Measurements from ENCODE around the gene C22orf23.
A peak's percentile ranks its signal among the peaks of the same experiment; 100 is the strongest.
"Not testable (repeated sequence)": the region's sequence is repeated elsewhere in the genome, so short reads cannot be mapped to it uniquely, and the experiment has no call there.

The C22orf23 gene

DNA sequence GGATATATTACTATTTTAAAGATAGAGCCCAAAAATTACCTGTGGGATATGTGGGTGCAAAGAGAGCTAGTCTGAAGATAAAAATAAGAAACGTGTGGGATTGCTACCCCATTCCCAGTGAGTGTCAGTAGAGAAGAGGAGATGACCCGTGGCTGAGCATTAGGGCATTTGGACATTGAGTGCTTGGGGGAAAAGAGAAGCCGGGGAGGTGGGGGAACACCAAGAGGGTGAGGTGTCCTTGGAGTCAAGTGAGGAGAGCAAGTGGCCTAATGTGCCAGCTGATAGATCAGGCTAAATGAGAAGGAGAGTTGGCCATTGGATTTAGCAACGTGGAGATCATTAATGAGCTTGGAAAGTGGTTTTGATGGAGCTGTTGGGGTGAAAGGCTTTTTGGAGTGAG lies 1.3 kb upstream of the C22orf23 start:
- DNase-seq (ENCODE audit: low read depth in 2 of 2), result no peak

DNA sequence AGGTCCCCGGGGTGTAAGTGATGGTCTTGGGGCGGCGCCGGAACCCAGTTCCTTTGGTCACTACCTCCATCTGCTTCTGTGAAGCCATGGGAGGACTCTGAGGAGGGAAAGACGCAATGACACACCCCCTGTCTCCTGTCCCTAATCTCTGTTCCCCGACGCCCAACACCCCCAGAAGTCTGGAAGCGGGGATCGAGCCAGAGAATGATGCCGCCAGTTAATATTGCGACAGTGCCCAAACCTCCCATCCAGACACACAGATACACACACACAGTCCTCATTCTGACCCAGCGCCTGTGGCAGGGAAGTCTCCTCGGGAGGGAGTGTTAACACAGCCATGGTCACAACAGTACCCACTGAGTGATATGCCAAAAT lies 352 bp downstream of the C22orf23 start:
- DNase-seq (ENCODE audit: low read depth in 2 of 2), result no peak

DNA sequence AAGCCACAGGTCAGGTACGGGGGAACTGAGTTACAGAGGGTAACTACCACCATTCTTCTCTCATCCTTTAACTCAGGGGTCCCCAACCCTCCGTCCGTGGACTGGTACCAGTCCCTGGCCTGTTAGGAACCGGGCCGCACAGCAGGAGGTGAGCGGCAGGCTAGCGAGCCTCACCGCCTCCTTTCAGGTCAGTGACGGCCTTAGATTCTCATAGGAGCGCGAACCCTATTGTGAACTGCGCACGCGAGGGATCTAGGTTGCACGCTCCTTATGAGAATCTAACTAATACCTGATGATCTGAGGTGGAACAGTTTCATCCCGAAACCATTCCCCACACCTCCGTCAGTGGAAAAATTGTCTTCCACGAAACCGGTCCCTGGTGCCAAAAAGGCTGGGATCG lies 772 bp downstream of the C22orf23 start:
- not testable (repeated sequence) for DNase-seq (ENCODE audit: low read depth in 2 of 2)

DNA sequence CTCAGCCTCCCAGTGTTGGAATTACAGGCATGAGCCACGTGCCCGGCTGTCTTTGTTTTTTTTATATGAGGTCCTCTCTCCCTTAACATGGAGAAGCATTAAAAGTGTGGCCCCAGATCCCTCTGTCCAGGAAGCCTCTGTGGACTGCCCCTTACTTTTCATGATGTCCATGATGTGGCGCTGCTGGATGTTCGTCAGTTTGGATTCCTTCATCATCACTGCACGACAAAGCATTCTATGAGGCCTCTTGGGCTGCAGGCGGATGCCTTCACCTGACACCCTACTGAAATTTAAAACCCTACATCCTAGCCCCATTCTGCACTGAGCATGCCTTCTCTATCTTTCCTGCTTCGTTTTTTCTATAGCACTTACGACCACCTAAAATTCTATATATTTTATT lies 2.1 kb downstream of the C22orf23 start:
- no peak for DNase-seq (ENCODE audit: low read depth in 2 of 2)

DNA sequence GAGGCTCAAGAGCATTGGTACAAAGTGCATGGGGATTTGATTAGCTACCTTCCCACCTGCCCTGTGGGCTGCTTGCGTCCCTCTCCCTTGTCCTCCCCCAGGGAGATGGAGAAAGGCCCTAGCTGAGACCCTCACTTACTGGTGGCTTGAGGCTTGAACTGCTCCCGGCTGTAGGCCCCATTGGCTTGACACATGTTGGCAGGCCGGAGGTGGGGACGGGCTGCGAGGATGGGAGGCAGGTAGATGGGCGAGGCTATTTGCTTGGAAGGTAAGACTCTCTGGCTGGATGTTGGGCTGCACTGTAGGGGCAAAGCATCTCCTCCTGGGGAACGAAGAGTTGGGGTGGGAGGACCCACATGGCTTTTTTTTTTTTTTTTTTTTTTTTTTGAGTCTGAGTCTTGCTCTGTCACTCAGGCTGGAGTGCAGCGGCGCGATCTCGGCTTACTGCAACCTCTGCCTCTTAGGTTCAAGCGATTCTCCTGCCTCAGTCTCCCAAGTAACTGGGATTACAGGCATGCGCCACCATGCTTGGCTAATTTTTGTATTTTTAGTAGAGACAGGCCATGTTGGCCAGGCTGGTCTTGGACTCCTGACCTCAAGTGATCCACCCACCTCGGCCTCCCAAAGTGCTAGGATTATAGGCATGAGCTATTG lies 6.1 kb downstream of the C22orf23 start:
- DNase-seq (ENCODE audit: low read depth in 2 of 2), result not testable (repeated sequence)

DNA sequence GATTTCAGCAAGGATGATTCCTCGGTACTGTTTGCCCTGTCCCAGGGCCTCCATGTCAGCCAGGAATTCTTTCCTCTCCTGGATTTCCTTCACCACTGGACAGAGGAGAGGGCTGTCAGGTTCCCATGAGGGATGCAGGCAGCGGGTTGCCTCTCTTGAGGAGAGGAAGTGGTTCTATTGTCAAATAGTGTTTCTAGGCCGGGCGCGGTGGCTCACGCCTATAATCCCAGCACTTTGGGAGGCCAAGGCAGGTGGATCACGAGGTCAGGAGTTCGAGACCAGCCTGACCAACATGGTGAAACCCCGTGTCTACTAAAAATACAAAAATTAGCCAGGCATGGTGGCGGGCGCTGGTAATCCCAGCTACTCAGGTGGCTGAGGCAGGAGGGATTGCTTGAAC lies 9.0 kb downstream of the C22orf23 start:
- not testable (repeated sequence) for DNase-seq (ENCODE audit: low read depth in 2 of 2)

DNA sequence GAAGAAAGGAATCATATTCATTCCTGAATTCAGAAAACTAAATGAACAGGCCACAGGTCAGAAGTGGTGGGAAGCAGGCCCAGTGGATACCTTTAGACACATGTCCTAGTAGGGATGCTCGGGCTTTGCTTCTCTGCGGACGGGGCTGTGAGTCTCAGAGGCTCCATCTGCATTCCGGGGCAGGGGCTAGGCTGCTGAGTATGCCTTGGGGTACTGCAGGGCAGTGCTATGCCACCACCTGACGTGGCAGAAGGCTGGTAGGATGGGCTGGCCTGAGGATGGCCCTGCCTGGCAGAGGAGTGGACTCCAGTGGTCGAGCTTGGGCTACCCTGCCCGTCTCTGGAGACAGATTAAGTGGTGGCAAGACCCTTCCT lies 9.6 kb downstream of the C22orf23 start:
- DNase-seq (ENCODE audit: low read depth in 2 of 2), result no peak

DNA sequence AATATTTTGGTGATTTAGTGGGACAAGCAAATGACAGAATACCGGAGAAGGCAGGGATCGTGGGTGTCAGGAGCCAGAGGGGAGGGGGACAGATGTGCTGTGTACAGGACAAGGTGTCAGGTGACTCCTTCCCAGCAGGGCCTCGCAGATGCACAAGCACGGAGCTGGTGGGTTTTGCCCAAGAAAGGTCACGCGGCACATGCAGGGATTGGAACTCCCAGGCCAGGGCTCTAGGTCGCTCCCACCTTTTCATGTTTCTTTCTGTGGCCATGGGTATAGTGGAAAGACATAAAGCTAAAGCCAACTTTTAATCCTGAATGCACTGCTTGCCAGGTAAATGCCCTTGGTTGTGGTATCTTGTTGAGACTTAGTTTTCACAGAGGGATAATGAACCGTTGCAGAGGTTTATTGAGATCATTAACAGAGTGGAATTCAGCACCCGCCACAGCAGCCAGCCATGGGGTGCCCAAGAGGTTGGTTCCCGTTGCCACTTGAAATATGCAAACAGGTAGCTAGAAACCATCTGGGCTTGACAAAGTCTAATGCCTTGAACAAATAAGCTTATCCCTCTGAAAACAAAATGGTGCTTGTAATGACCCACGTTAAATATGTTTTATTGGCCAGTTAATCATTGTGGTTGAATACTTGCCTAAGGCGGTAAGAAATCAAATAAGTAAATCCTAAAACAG lies 10.1 kb downstream of the C22orf23 start:
- no peak for DNase-seq (ENCODE audit: low read depth in 2 of 2)

DNA sequence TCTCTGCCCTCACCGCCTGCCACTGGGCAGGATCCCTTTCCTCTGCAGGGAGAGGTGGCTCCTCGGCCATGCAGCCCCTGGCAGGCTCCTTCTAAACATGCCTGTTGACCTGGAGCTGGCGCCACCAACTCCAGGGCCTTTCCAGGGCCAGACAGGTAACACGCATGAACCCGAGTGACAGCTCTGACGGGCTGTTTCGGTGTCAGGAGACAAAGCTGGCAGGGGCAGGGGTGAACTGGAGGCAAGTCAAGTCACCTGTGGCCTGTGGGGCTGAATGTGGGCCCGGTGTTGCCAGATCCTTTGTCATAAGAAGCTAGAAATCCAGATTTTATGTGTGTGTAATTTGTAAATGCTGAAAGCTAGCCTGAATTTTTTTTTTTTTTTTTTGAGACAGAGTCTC lies 11.3 kb downstream of the C22orf23 start:
- DNase-seq (ENCODE audit: low read depth in 2 of 2), result no peak

DNA sequence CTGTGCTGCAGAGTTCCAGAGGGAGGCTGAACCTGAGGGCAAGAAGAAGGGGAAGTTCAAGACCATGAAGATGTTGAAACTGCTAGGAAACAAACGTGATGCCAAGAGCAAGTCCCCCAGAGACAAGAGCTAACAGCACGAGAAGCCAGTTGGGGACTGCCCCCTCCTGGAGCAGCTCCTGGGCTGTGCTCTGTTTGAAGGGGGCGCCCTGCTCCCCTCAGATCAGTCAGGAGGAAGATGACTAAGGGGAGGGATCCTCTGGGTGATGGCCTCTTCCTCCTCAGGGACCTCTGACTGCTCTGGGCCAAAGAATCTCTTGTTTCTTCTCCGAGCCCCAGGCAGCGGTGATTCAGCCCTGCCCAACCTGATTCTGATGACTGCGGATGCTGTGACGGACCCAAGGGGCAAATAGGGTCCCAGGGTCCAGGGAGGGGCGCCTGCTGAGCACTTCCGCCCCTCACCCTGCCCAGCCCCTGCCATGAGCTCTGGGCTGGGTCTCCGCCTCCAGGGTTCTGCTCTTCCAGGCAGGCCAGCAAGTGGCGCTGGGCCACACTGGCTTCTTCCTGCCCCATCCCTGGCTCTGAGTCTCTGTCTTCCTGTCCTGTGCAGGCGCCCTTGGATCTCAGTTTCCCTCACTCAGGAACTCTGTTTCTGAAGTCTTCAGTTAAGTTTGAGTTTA lies 12.6 kb downstream of the C22orf23 start:
- no peak for DNase-seq (ENCODE audit: low read depth in 2 of 2)

DNA sequence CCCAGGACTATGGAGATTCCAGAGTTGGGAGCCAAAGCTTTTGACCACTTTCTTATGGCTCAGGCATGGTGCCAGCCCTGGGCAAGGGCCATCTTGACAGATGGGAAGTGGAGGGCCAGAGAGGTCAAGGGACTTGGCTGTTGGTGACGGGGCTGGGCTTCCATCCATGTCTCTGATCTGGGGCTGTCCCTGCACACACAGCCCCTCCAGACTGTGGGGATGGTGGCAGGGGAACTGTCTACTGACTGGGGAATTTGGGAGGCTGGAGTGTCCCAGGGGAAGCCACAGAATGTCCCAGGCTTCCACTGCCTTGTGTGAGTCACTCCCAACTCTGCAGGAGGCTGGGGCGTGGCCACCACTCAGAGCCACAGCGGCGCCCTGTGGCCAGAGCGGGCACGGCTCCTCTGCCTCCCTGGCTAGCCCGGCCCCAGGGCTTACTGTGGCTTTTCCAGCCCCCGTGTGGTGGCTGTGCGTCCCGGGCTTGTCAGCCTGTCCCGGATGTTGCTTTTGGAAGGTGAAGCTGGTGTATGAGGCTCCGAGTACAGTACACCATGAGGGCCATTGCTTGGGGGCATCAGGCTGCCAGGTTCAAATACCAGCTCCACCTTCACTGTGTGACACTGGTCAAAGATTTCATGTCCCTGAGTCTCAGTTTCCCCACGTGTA lies 19.6 kb downstream of the C22orf23 start:
- DNase-seq (ENCODE audit: low read depth in 2 of 2), result peak; percentile 51 to 60

DNA sequence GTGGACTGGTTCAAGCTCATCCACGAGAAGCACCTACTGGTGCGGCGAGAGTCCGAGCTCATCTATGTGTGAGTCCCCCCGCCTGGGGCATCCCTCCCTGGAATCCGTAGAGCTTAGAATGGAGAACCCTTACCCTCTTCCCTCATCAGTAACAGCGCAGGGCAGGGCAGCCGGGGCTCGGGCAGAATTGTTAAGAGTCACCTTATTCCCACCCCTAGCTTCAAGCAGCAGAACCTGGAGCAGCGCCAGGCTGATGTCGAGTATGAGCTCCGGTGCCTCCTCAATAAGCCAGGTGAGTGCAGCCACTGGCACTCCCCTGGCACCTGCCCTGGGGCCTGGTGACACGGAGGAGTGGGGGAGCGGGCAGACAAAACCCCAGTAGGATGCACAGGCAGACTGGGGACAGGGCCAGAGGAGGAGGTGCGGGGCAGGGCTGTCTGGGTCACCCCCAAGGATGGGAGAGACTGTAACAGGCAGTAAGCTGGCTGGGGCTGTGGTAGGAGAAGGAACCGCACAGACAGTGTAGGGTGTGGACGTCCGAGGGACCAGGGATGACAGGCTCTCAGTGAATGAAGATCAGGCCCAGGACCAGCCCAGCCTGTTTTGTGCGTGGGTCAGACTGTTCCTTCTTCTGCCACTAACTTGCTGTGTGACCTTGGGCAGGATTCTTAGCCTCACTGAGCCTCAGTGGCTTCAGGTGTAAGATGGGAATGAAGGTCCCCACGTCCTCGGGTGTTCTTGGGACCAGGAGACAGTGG lies 20.4 kb downstream of the C22orf23 start:
- DNase-seq (ENCODE audit: low read depth in 2 of 2), result no peak

DNA sequence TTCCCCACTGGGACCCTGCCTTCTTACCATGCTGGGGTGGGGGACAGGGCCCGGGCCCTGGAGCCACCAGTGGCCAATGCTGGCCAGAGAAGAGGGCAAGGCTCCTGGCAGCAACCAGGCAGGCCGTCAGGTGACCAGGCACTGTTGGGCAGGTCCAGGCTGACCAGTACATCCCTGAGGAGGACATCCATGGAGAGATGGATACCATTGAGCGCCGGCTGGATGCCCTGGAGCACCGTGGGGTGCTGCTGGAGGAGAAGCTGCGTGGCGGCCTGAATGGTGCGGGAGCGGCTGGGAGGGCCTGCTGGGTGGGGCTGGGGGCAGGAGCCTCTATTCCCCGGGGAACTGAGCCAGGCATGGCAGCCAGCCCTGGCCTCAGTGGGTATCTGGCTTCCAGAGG lies 21.0 kb downstream of the C22orf23 start:
- no peak for DNase-seq (ENCODE audit: low read depth in 2 of 2)

DNA sequence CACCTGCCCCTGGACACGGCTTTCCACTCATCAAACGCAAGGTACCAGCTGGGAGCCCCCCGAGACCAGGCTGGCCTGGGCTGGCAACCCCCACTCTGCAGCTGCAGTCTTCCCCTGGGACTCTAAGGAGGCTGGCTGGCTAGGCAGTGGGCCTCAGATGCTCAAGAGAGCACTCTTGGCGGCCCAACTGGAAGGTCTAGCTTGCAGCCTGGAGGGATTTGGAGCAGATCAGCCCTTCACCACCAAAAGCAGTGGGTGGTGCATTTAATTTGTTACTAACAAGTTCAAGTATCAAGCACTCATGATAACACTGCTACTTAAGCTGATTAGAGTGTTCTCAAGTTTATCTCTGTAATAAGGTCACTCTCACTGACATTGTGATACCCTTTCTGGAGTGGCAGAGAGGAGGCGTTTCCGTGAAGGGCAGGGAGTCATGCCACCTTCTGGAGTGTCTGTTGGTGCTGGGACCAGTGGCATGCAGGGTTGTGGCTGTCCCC lies 21.5 kb downstream of the C22orf23 start:
- DNase-seq (ENCODE audit: low read depth in 2 of 2), result no peak

DNA sequence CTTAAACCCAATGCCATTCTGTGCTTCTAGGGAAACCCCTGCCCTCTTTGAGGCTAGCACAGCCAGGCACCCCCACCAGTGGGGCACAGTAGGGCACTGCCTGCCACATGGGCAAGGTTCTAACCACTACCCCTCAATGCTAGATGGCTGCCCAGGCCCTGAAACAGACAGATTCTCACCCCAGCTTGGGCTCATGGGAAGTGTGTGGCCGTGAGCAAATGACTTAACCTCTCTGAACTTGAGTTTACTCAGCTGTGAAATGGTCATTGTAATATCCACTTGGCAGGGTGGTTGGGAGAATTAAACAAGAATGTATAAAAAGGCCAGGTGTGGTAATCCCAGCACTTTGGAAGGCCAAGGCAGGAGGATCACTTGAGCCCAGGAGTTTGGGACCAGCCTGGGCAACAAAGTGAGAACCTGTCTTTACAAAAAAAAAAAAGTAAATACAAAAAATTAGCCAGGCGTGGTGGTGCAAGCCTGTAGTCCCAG lies 22.4 kb downstream of the C22orf23 start:
- no peak for DNase-seq (ENCODE audit: low read depth in 2 of 2)

DNA sequence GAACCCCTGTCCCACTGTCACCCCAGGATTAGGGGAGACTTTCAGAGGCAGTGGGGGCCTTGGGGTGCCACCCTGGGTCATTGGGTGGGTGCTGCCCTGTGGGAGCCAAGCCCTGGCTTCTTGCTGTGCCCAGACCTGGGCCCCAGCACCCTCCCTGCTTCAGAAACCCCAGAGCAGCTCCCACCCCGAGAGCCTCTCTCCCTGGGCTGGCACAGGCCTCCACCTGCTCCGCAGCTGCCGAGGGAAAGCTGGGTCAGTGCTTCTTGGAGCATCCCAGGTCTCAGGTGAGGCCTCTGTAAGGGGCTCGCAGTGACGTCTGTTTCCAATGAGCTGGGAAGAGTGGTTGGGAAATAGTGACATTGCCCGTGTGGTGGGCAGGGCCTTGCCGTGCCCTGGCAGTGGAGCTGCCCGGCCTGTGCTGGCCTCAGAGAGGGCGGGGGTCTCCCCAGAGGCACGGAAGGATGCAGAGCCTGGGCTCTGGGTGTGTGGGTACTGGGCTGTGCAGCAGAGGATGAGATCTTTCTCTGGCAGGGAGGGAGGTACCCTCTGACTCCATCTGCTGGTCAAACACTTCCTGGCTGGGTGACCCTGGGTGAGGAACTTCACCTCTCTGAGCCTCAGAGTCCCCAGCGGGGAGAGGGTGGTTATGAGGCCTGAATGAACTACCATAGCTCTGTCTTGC lies 23.0 kb downstream of the C22orf23 start:
- DNase-seq (ENCODE audit: low read depth in 2 of 2), result no peak

DNA sequence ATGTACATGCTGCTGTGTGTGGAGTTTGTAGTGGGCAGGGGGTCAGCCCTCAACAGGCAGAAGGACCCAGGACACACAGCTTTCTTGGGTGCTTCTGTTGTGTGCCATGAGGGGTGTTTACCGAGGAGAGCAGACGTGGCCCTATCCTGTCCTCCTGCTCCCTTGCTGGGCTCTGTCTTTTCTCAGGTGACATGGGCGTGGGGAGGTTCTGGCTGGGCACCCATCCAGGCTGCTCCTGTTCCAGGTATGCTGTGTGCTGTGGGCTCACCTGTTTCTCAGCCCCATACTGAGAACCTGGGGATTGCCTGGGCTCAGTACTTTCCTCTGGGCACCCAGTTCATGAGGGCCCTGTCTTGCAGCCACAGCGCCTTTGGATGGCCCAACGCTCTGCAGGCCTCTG lies 24.0 kb downstream of the C22orf23 start:
- DNase-seq (ENCODE audit: low read depth in 2 of 2), result no peak

DNA sequence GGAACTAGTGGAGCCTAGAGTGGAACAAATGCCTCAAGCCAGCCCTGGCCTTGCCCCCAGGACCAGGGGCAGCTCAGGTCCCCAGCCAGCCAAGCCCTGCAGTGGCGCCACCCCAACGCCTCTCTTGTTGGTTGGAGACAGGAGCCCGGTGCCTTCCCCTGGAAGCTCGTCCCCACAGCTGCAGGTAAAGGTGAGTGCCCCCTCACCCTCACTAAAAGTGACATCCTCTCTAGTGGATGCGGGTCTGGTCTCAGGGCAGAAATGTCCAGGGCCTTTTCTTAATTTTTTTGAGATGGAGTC lies 25.8 kb downstream of the C22orf23 start:
- no peak for DNase-seq (ENCODE audit: low read depth in 2 of 2)

DNA sequence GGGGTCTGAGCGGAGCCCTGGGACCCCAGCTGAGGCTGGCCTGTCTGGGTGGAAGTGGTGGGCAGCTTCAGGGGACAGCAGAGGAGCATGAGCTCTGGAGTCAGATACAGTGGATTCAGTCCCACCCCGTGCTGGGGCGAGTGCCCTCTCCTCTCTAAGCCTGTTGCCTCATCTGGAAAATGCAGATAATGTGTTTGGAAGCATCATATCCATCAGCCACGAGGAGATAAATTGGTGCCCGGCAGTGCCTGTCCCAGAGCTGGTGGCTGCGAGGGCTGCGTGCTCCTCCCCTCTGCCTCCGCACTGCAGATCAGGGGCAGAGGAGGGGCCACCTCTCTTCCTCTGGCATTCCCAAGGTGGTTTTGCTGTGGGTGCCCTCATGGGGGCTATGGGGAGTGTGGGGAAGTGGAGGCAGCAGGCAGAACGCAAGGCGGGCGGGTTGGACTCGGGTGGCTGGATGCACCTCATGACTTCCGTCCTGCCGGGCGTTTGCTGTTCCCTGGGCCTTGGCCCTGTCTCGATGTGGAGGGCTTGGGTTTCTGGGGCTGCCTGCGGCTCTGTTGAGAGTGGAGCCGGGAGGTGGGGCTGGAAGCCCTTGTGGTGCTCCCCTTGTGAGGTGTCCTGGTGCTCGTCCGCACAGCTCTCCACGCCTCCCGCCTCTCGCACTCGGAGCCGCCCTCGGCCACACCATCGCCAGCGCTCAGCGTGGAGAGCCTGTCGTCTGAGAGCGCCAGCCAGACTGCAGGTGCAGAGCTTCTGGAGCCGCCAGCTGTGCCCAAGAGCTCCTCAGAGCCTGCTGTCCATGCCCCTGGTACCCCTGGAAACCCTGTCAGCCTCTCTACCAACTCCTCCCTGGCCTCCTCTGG lies 26.4 kb downstream of the C22orf23 start:
- DNase-seq (ENCODE audit: low read depth in 2 of 2), result no peak

DNA sequence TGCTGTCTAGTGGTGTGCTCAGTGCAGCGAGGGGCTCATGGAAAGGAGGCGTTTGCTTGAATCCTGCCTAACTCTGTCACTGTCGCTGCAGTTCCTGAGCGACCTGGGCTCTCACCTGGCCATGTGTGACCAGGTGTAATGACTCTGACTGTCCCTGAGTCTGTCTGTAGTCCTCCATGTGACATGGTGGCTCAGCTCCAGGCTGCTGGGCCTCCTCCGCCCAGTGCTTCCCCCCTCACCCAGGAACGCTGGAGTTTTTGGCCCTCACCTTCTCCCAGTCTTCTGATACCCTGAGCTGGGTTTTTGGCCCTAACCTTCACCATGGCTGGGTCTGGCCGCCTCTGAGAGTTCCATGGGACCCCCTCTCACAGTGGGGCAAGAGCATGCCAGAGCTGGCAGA lies 27.0 kb downstream of the C22orf23 start:
- DNase-seq (ENCODE audit: low read depth in 2 of 2), result no peak

Data from stimulated activated CD8-positive, alpha-beta memory T cell treated with anti-CD3 and anti-CD28 coated beads, Interleukin-15, amount 100 ng/mL, for 4 hours (primary cell).